ENCODE data around the gene NAT16.

The NAT16 gene

GRCh38 chr7:101169110-101169837, 10.8 kb downstream of the NAT16 start:
- CTCF ChIA-PET = interaction anchor here (0.6 to 3.1 kb wide), 14 partner anchors 7 to 113 kb away, joined by 3 to 30 read pairs (median 4); partner anchors contain the start of genes FIS1, PLOD3 and ZNHIT1
- no peak overlapping the region for H3K4me3 ChIP-seq (ENCODE audit: low read depth, low read length)
- DNase-seq (ENCODE audit: low read depth, low spot score) = no peak
- TF ChIP-seq CTCF (IDR thresholded peaks at IDR 0.05; ENCODE audit: insufficient read depth, low read length, missing control alignments) = no peak
- POLR2A ChIA-PET = no interaction called here

GRCh38 chr7:101168412-101169049, 11.6 kb downstream of the NAT16 start:
- H3K4me3 ChIP-seq (ENCODE audit: low read depth, low read length) = no peak overlapping the region
- ChIA-PET CTCF (interaction anchor here (0.6 to 1.8 kb wide), 14 partner anchors 8 to 114 kb away, joined by 3 to 10 read pairs (median 3); partner anchors contain the start of gene FIS1), POLR2A (no interaction called here)
- no peak for DNase-seq (ENCODE audit: low read depth, low spot score)
- TF ChIP-seq CTCF (IDR thresholded peaks at IDR 0.05; ENCODE audit: insufficient read depth, low read length, missing control alignments) = no peak

- POLR2A ChIA-PET = no interaction called here
- no peak for DNase-seq (ENCODE audit: low read depth, low spot score)
- no peak overlapping the region for H3K4me3 ChIP-seq (ENCODE audit: low read depth, low read length)
- CTCF ChIA-PET = interaction anchor here (0.8 to 1.8 kb wide), 12 partner anchors 8 to 90 kb away, joined by 3 to 10 read pairs (median 3); partner anchors contain the start of gene FIS1
- TF ChIP-seq CTCF (IDR thresholded peaks at IDR 0.05; ENCODE audit: insufficient read depth, low read length, missing control alignments) = no peak
Measured at GRCh38 chr7:101167645-101168411, 12.3 kb downstream of the NAT16 start.

- CTCF ChIA-PET = interaction anchor here (1.5 to 1.6 kb wide), 2 partner anchors 11 to 25 kb away, joined by 3 to 4 read pairs; no protein-coding TSS in a partner anchor
- no peak for DNase-seq (ENCODE audit: low read depth, low spot score)
- TF ChIP-seq CTCF (IDR thresholded peaks at IDR 0.05; ENCODE audit: insufficient read depth, low read length, missing control alignments) = no peak
- POLR2A ChIA-PET = no interaction called here
- H3K4me3 ChIP-seq (ENCODE audit: low read depth, low read length) = no peak overlapping the region
Measured at GRCh38 chr7:101166909-101167644, 13.0 kb downstream of the NAT16 start.

- ChIA-PET CTCF (interaction anchor here (1.6 kb wide), 1 partner anchor 11 kb away, joined by 3 read pairs; no protein-coding TSS in a partner anchor), POLR2A (no interaction called here)
- TF ChIP-seq CTCF (IDR thresholded peaks at IDR 0.05; ENCODE audit: insufficient read depth, low read length, missing control alignments) = no peak
- H3K4me3 ChIP-seq (ENCODE audit: low read depth, low read length) = no peak overlapping the region
- DNase-seq (ENCODE audit: low read depth, low spot score) = no peak
Measured at GRCh38 chr7:101166648-101166908, 13.5 kb downstream of the NAT16 start.
